ENCODE results near the gene TOM1L1.

TOM1L1 gene

GRCh38 chr17:54900457-54901229, at the start of gene TOM1L1:
Gene TOM1L1, plus strand, starts transcription at chr17:54900852. Its CDS starts 14 bp downstream, at chr17:54900866.
- in situ Hi-C loops (cut with HindIII; ENCODE audit: low pct_ligation_motif_present, low sequenced_read_pairs): no loop called here
- TF ChIP-seq CTCF (IDR thresholded peaks at IDR 0.05; ENCODE audit: low read depth, low read length, missing control alignments): peak; percentile 30
- H3K27me3 ChIP-seq (replicated peaks): no peaks in the 10 kb centered on the region
- no peak within 1 kb of the TSS for H3K27ac ChIP-seq
- H3K36me3 ChIP-seq (replicated peaks): no peaks in the 10 kb centered on the region
- H3K4me3 ChIP-seq (ENCODE audit: low read depth, low read length): peak within 1 kb of the TSS; percentile 77
- peak; percentile 47 for DNase-seq

GRCh38 chr17:54859187-54859586, 41.5 kb upstream of the TOM1L1 start:
- Histone ChIP-seq H3K27ac (no peak overlapping the region), H3K27me3 (replicated peaks) (no peaks in the 10 kb centered on the region), H3K4me3 (ENCODE audit: low read depth, low read length) (no peak overlapping the region), H3K36me3 (replicated peaks) (no peaks in the 10 kb centered on the region)
- TF ChIP-seq CTCF (IDR thresholded peaks at IDR 0.05; ENCODE audit: low read depth, low read length, missing control alignments): no peak
- no peak for DNase-seq
- in situ Hi-C loops (cut with HindIII; ENCODE audit: low pct_ligation_motif_present, low sequenced_read_pairs): no loop called here

GRCh38 chr17:54860617-54861470, 39.8 kb upstream of the TOM1L1 start:
- in situ Hi-C loops (cut with HindIII; ENCODE audit: low pct_ligation_motif_present, low sequenced_read_pairs): no loop called here
- Histone ChIP-seq H3K4me3 (ENCODE audit: low read depth, low read length) (no peak overlapping the region), H3K27ac (no peak overlapping the region), H3K36me3 (replicated peaks) (no peaks in the 10 kb centered on the region), H3K27me3 (replicated peaks) (no peaks in the 10 kb centered on the region)
- DNase-seq: no peak
- no peak for TF ChIP-seq CTCF (IDR thresholded peaks at IDR 0.05; ENCODE audit: low read depth, low read length, missing control alignments)

GRCh38 chr17:54861471-54861983, 39.1 kb upstream of the TOM1L1 start:
- Histone ChIP-seq H3K27ac (no peak overlapping the region), H3K4me3 (ENCODE audit: low read depth, low read length) (no peak overlapping the region), H3K36me3 (replicated peaks) (no peaks in the 10 kb centered on the region), H3K27me3 (replicated peaks) (no peaks in the 10 kb centered on the region)
- no peak for TF ChIP-seq CTCF (IDR thresholded peaks at IDR 0.05; ENCODE audit: low read depth, low read length, missing control alignments)
- no peak for DNase-seq
- in situ Hi-C loops (cut with HindIII; ENCODE audit: low pct_ligation_motif_present, low sequenced_read_pairs): no loop called here

- no peak overlapping the region for H3K27ac ChIP-seq
- no peak for TF ChIP-seq CTCF (IDR thresholded peaks at IDR 0.05; ENCODE audit: low read depth, low read length, missing control alignments)
- H3K27me3 ChIP-seq (replicated peaks): no peaks in the 10 kb centered on the region
- DNase-seq: no peak
- no peaks in the 10 kb centered on the region for H3K36me3 ChIP-seq (replicated peaks)
- H3K4me3 ChIP-seq (ENCODE audit: low read depth, low read length): no peak overlapping the region
- in situ Hi-C loops (cut with HindIII; ENCODE audit: low pct_ligation_motif_present, low sequenced_read_pairs): no loop called here
Measured at GRCh38 chr17:54863176-54863575, 37.5 kb upstream of the TOM1L1 start.
